Muscle of leg (tissue), 9 donors: ENCODE data around the gene INPP5A. TPM values are rescaled to one million over a fixed set of nuclear protein-coding genes. Genes with fewer than 3 reads are reported as not detected.

ENCODE experiments used
- polyA plus RNA-seq, 8 donors: library from polyadenylated mRNA; unstranded; fragments of 120-200 nt; gene quantifications; one replicate each; pipeline versions ENCODE4 v1.2.1 to v1.2.3, GENCODE V29; 2013; ENCODE audit warnings: inconsistent platforms in 1 of 8, low replicate concordance in 1 of 8; ENCODE audit not compliant: insufficient read length in 8 of 8, insufficient read depth in 1 of 8
- total RNA-seq: library from RNA; stranded (reverse); fragments of 120-200 nt; gene quantifications from one replicate; pipeline ENCODE4 v1.2.4, GENCODE V29; 2013

INPP5A gene
- total and polyA plus RNA-seq, 9 donors: 34.1 to 56.2 (median 44.7) TPM

Other genes starting within 250 kb of the INPP5A start
- 9.4 TPM for gene STK32C, start 229.8 kb upstream of the INPP5A start, total RNA-seq
- gene STK32C, start 229.8 kb upstream of the INPP5A start, polyA plus RNA-seq: 10 to 100 TPM in 7 of 8 donors, 1 to 10 TPM in 1; 9.8 to 14.7 (median 12.7) TPM
- gene LRRC27, start 205.6 kb upstream of the INPP5A start, total RNA-seq: 6.3 TPM
- gene LRRC27, start 205.6 kb upstream of the INPP5A start, polyA plus RNA-seq: 10 to 100 TPM in 2 of 8 donors, 1 to 10 TPM in 6; 6.4 to 10.3 (median 8.2) TPM
- gene PWWP2B, start 140.6 kb upstream of the INPP5A start, total RNA-seq: 15.1 TPM
- gene PWWP2B, start 140.6 kb upstream of the INPP5A start, polyA plus RNA-seq: 10 to 100 TPM in 4 of 8 donors, 1 to 10 TPM in 4; 5.8 to 14.1 (median 9.8) TPM
- not detected for gene NKX6-2, start 248.4 kb downstream of the INPP5A start, total RNA-seq
- 10 to 100 TPM in 1 of 8 donors, 1 to 10 TPM in 7; 4.6 to 15.5 (median 7.0) TPM for gene NKX6-2, start 248.4 kb downstream of the INPP5A start, polyA plus RNA-seq